ENCODE results near the gene YY1. TPM values are rescaled to one million over a fixed set of nuclear protein-coding genes. Genes with fewer than 3 reads are reported as not detected.

The YY1 gene
- total RNA-seq, 4 donors from 2014 or later, result 30.6 to 46.5 (median 33.5) TPM

GRCh38 chr14:100271247-100271939 lies 32.4 kb downstream of the YY1 start:
- H3K27ac ChIP-seq, result peak overlapping the region in 1 of 4 donors; percentile 1

GRCh38 chr14:100274250-100274649 lies 35.3 kb downstream of the YY1 start:
- Histone ChIP-seq H3K9me3 (no peaks in the 10 kb centered on the region), H3K27me3 (no peaks in the 10 kb centered on the region), H3K4me3 (no peak overlapping the region), H3K4me1 (peaks cover 0 to 44% (median 0%) of the 10 kb centered on the region in 3 donors), H3K27ac (no peak overlapping the region), H3K36me3 (peaks cover 0 to 30% (median 0%) of the 10 kb centered on the region in 3 donors)
- TF ChIP-seq POLR2A (IDR thresholded peaks at IDR 0.05), result no peak
- no peak for TF ChIP-seq CTCF (IDR thresholded peaks at IDR 0.05)
- DNase-seq, result no peak
- intact Hi-C loops (cut with DNase I), result loop anchor here (10.0 kb wide), 1 partner anchor 101 kb away; the partner anchor contains the start of gene WDR25
- WGBS, 2 donors, result 95 to 96% methylated on average over 4 of the region's 4 CpGs

More at GRCh38 chr14:100271247-100271939, 32.4 kb downstream of the YY1 start:
- H3K36me3 ChIP-seq, result peaks cover 0 to 18% (median 0%) of the 10 kb centered on the region in 3 donors
- TF ChIP-seq POLR2A (IDR thresholded peaks at IDR 0.05) (no peak), CTCF (IDR thresholded peaks at IDR 0.05) (peak; percentile 22 to 56 (median 48))
- intact Hi-C loops (cut with DNase I), result loop anchor here (10.0 kb wide), 1 partner anchor 103 kb away; the partner anchor contains the start of gene WDR25
- H3K4me3 ChIP-seq, result no peak overlapping the region
- no peaks in the 10 kb centered on the region for H3K9me3 ChIP-seq
- no peaks in the 10 kb centered on the region for H3K27me3 ChIP-seq
- peaks cover 0 to 50% (median 0%) of the 10 kb centered on the region in 3 donors for H3K4me1 ChIP-seq
- 37 to 52% methylated on average over 10 of the region's 10 CpGs for WGBS, 2 donors
- no peak for DNase-seq

GRCh38 chr14:100275214-100275613 lies 36.3 kb downstream of the YY1 start:
- no peak overlapping the region for H3K27ac ChIP-seq
- no peak for TF ChIP-seq POLR2A (IDR thresholded peaks at IDR 0.05)
- WGBS, 2 donors, result 53 to 63% methylated on average over 7 of the region's 7 CpGs

GRCh38 chr14:100278702-100279101 lies 39.8 kb downstream of the YY1 start:
- TF ChIP-seq CTCF (IDR thresholded peaks at IDR 0.05), result no peak
- TF ChIP-seq POLR2A (IDR thresholded peaks at IDR 0.05), result no peak
- DNase-seq, result no peak
- intact Hi-C loops (cut with DNase I), result loop anchor here (10.0 kb wide), 1 partner anchor 96 kb away; the partner anchor contains the start of gene WDR25
- Histone ChIP-seq H3K36me3 (peaks cover 0 to 35% (median 0%) of the 10 kb centered on the region in 3 donors), H3K27ac (no peak overlapping the region), H3K9me3 (no peaks in the 10 kb centered on the region), H3K27me3 (no peaks in the 10 kb centered on the region), H3K4me3 (no peak overlapping the region), H3K4me1 (peaks cover 15 to 61% (median 33%) of the 10 kb centered on the region in 3 donors)
- WGBS, 2 donors, result 60 to 76% methylated on average over 1 to 7 of the region's 8 CpGs

More at GRCh38 chr14:100275214-100275613, 36.3 kb downstream of the YY1 start:
- H3K36me3 ChIP-seq, result peaks cover 0 to 35% (median 0%) of the 10 kb centered on the region in 3 donors
- no peaks in the 10 kb centered on the region for H3K9me3 ChIP-seq
- H3K4me1 ChIP-seq, result peaks cover 2 to 47% (median 5%) of the 10 kb centered on the region in 3 donors
- no peak for DNase-seq
- intact Hi-C loops (cut with DNase I), result loop anchor here (10.0 kb wide), 1 partner anchor 100 kb away; the partner anchor contains the start of gene WDR25
- no peak overlapping the region for H3K4me3 ChIP-seq
- no peaks in the 10 kb centered on the region for H3K27me3 ChIP-seq

- Histone ChIP-seq H3K9me3 (no peaks in the 10 kb centered on the region), H3K4me3 (no peak overlapping the region), H3K27ac (no peak overlapping the region), H3K27me3 (no peaks in the 10 kb centered on the region), H3K4me1 (peaks cover 15 to 61% (median 38%) of the 10 kb centered on the region in 3 donors), H3K36me3 (peaks cover 0 to 35% (median 0%) of the 10 kb centered on the region in 3 donors)
- intact Hi-C loops (cut with DNase I), result loop anchor here (10.0 kb wide), 1 partner anchor 96 kb away; the partner anchor contains the start of gene WDR25
- WGBS, 2 donors, result 78 to 83% methylated on average over 2 of the region's 2 CpGs
- no peak for DNase-seq
- no peak for TF ChIP-seq CTCF (IDR thresholded peaks at IDR 0.05)
These were observed 40.2 kb downstream of the YY1 start for GRCh38 chr14:100279133-100279532.

All from esophagus squamous epithelium (tissue), 5 donors.